Panc1 (cell line): Measurements from ENCODE around the gene GPHA2. TPM values are rescaled to one million over a fixed set of nuclear protein-coding genes. Genes with fewer than 3 reads are reported as not detected.

Experiments used
- ATAC-seq: fragments of 200-7000 bp; cut with Tn5 transposase; 2 replicates; pipeline ENCODE4 v1.9.1; 2020; ENCODE audit warnings: mild to moderate bottlenecking, moderate library complexity
- BruUV-seq: library from RNA; stranded (reverse); fragments of 400-500 nt; replicated peaks from 2 replicates; lab custom pipeline; 2021; lab: Mats Ljungman, UMichigan
- CTCF ChIA-PET: fragments of 300-600 bp; sonication (Branson Sonifier 250); formaldehyde crosslinking; loops from one replicate; lab custom pipeline; 2022; ENCODE audit warnings: antibody characterized with exemption; lab: Charles Lee
- POLR2A ChIA-PET: fragments of 300-600 bp; sonication (Branson Sonifier 250); formaldehyde crosslinking; loops from one replicate; lab custom pipeline; 2022; ENCODE audit warnings: antibody characterized with exemption; lab: Charles Lee
- DNase-seq: peaks from one replicate; pipeline ENCODE4 v3.0.0-alpha.2; 2010; ENCODE audit warnings: low read depth, low spot score
- H3K27ac ChIP-seq: 2 replicates; pipeline ENCODE4 v1.5.1; 2011; ENCODE audit warnings: mild to moderate bottlenecking, low read length, inconsistent platforms
- H3K27me3 ChIP-seq: fragments of 200-500 bp; sonication (Bioruptor generic); 2 replicates; pipeline ENCODE4 v1.6.0; 2014; ENCODE audit warnings: low read length, inconsistent platforms; ENCODE audit not compliant: control insufficient read depth, insufficient read depth
- H3K36me3 ChIP-seq: fragments of 200-500 bp; sonication (Bioruptor generic); 2 replicates; pipeline ENCODE4 v1.5.1; 2014; ENCODE audit warnings: inconsistent platforms, mild to moderate bottlenecking, low read length, moderate library complexity; ENCODE audit not compliant: control insufficient read depth, insufficient read depth
- H3K4me1 ChIP-seq: 2 replicates; pipeline ENCODE4 v1.5.1; 2011; ENCODE audit warnings: inconsistent platforms, mild to moderate bottlenecking, low read length, moderate library complexity; ENCODE audit not compliant: control insufficient read depth, insufficient read depth
- H3K4me3 ChIP-seq, 2 experiments: 2 replicates each; pipeline ENCODE4 v1.5.1; 2011 to 2012; ENCODE audit warnings: low read depth in 2 of 2, low read length in 2 of 2, mild to moderate bottlenecking in 2 of 2, inconsistent platforms in 1 of 2, moderate library complexity in 1 of 2
- H3K9me3 ChIP-seq: fragments of 200-500 bp; sonication (Bioruptor generic); 2 replicates; pipeline ENCODE4 v1.5.1; 2014; ENCODE audit warnings: low read depth, mild to moderate bottlenecking, inconsistent platforms, low read length, moderate library complexity; ENCODE audit not compliant: control insufficient read depth, insufficient read depth
- POLR2AphosphoS5 ChIP-seq: IDR thresholded peaks from 2 replicates; pipeline ENCODE4 v1.6.1; 2012; ENCODE audit warnings: mild to moderate bottlenecking, low read depth, low read length, moderate library complexity
- SIN3A ChIP-seq: IDR thresholded peaks from 2 replicates; pipeline ENCODE4 v1.6.1; 2012; ENCODE audit warnings: low read depth, mild to moderate bottlenecking, low read length, moderate library complexity, borderline replicate concordance; ENCODE audit not compliant: insufficient read depth
- TCF7L2 ChIP-seq: IDR thresholded peaks from 2 replicates; pipeline ENCODE4 v1.6.1; 2011; ENCODE audit warnings: mild to moderate bottlenecking, low read depth, low read length, inconsistent platforms
- in situ Hi-C: cut with HindIII; loops from 2 replicates; pipeline ENCODE4 v1.10.0; 2016; ENCODE audit warnings: low sequenced_read_pairs, low pct_unique_long_range_greater_than_20kb
- intact Hi-C: fragments of 100-400 bp; cut with micrococcal nuclease; formaldehyde crosslinking; loops from one replicate; pipeline ENCODE4 v1.10.0; 2022; ENCODE audit not compliant: unreplicated experiment
- total RNA-seq: library from RNA; stranded (reverse); gene quantifications from one replicate; pipeline ENCODE4 v1.2.1, GENCODE V29; 2021; ENCODE audit not compliant: unreplicated experiment
- TF ChIP-seq, protein P1 (sequence below): fragments of 450-650 bp; IDR thresholded peaks from 2 replicates; pipeline ENCODE4 v1.5.1; 2017; ENCODE audit warnings: mild to moderate bottlenecking
- TF ChIP-seq, protein P2 (sequence below), 2 experiments: IDR thresholded peaks; 2 replicates each; pipeline ENCODE4 v1.6.1; 2011 to 2012; ENCODE audit warnings: low read depth in 2 of 2, control low read depth in 1 of 2, low read length in 1 of 2, mild to moderate bottlenecking in 1 of 2, moderate library complexity in 1 of 2; ENCODE audit not compliant: insufficient read depth in 1 of 2

GPHA2 gene
- total RNA-seq, 1 experiment from 2014 or later, result not detected

DNA sequence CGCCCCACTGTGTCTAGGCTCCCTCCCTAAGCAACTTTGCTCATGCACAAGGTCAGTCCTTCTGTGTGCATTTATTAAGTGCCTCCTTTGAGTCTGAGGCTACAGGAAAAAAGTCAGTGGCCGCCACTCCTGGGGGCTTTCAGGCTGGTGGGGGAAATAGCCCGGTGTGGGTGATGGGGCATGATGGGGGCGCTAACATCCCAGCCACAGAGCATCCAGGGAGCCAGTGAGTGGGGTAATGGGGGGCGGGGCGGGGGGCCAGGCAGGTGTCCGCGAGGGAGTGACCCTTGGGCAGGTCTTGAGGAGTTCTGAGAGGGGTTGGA, 47.3 kb downstream of the GPHA2 start:
- no TSS peak for BruUV-seq
- H3K27me3 ChIP-seq, result no peaks in the 10 kb centered on the region
- CTCF ChIA-PET, result interaction anchor here (0.5 to 1.4 kb wide), 16 partner anchors 9 to 108 kb away, joined by 3 to 17 read pairs (median 4); partner anchors contain the start of genes ATG2A, BATF2 and EHD1
- no peak for TF ChIP-seq TCF7L2
- no peak for TF ChIP-seq POLR2AphosphoS5
- TF ChIP-seq SIN3A, result no peak
- TF ChIP-seq, protein P1, sequence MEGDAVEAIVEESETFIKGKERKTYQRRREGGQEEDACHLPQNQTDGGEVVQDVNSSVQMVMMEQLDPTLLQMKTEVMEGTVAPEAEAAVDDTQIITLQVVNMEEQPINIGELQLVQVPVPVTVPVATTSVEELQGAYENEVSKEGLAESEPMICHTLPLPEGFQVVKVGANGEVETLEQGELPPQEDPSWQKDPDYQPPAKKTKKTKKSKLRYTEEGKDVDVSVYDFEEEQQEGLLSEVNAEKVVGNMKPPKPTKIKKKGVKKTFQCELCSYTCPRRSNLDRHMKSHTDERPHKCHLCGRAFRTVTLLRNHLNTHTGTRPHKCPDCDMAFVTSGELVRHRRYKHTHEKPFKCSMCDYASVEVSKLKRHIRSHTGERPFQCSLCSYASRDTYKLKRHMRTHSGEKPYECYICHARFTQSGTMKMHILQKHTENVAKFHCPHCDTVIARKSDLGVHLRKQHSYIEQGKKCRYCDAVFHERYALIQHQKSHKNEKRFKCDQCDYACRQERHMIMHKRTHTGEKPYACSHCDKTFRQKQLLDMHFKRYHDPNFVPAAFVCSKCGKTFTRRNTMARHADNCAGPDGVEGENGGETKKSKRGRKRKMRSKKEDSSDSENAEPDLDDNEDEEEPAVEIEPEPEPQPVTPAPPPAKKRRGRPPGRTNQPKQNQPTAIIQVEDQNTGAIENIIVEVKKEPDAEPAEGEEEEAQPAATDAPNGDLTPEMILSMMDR, result no peak
- TF ChIP-seq, protein P2, sequence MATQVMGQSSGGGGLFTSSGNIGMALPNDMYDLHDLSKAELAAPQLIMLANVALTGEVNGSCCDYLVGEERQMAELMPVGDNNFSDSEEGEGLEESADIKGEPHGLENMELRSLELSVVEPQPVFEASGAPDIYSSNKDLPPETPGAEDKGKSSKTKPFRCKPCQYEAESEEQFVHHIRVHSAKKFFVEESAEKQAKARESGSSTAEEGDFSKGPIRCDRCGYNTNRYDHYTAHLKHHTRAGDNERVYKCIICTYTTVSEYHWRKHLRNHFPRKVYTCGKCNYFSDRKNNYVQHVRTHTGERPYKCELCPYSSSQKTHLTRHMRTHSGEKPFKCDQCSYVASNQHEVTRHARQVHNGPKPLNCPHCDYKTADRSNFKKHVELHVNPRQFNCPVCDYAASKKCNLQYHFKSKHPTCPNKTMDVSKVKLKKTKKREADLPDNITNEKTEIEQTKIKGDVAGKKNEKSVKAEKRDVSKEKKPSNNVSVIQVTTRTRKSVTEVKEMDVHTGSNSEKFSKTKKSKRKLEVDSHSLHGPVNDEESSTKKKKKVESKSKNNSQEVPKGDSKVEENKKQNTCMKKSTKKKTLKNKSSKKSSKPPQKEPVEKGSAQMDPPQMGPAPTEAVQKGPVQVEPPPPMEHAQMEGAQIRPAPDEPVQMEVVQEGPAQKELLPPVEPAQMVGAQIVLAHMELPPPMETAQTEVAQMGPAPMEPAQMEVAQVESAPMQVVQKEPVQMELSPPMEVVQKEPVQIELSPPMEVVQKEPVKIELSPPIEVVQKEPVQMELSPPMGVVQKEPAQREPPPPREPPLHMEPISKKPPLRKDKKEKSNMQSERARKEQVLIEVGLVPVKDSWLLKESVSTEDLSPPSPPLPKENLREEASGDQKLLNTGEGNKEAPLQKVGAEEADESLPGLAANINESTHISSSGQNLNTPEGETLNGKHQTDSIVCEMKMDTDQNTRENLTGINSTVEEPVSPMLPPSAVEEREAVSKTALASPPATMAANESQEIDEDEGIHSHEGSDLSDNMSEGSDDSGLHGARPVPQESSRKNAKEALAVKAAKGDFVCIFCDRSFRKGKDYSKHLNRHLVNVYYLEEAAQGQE (IDR thresholded peaks at IDR 0.05; ENCODE audit: insufficient read depth in 1 of 2, low read depth in 2 of 2, low read length in 1 of 2), result no peak
- ATAC-seq (no peak), DNase-seq (no peak)
- POLR2A ChIA-PET, result interaction anchor here (1.4 kb wide), 1 partner anchor 18 kb away, joined by 3 read pairs; no protein-coding TSS in a partner anchor
- peak overlapping the region; percentile 37 to 56 for H3K4me3 ChIP-seq
- no peaks in the 10 kb centered on the region for H3K36me3 ChIP-seq
- intact Hi-C loops, result no loop called here
- in situ Hi-C loops, result no loop called here
- H3K4me1 ChIP-seq, result peaks cover 19% of the 10 kb centered on the region
- no peaks in the 10 kb centered on the region for H3K9me3 ChIP-seq
- H3K27ac ChIP-seq, result peak overlapping the region; percentile 85

DNA sequence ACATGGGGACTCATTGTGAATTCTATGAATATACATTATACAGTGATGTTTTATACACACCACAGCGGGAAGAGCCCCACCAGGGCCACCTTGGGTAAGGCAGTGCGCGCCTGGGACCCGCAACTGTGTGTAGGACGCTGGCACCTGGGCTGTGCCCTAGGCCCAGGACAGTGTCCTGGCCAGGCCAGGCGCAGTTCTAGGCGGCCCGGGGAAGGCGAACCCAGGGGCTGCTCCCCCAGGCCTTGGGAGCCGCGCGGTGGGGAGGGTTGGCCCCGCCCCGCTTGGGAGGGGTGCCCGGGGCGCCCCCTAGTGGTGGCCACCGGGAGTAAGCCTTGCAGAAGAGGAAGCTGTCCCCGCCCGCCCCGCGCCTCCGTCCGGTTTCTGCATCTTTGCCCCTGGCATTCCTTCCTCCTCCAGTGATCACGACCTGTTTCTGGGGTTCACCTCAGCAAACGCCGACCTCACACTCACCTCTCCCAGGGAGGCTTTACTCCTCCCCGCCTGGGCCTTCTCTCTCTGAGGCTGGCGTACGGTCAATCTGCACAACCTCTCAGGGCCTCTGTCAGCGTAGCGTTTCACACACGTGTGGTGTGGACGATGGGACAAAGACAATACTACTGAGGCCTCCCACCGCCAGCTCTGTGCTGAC, 47.8 kb downstream of the GPHA2 start:
- no peaks in the 10 kb centered on the region for H3K36me3 ChIP-seq
- POLR2A ChIA-PET, result interaction anchor here (1.4 kb wide), 1 partner anchor 19 kb away, joined by 3 read pairs; no protein-coding TSS in a partner anchor
- TF ChIP-seq POLR2AphosphoS5, result peak; percentile 50
- TF ChIP-seq SIN3A, result no peak
- TF ChIP-seq TCF7L2, result no peak
- TF ChIP-seq, protein P1, result peak; percentile 100
- TF ChIP-seq, protein P2 (IDR thresholded peaks at IDR 0.05; ENCODE audit: insufficient read depth in 1 of 2, low read depth in 2 of 2, low read length in 1 of 2), result 0 out of 4 replicates have a peak, but pooled peaks of 1 of the 2 experiments have one; percentile 48
- BruUV-seq, result no TSS peak
- ATAC-seq (peak; percentile 92), DNase-seq (no peak)
- peaks cover 19% of the 10 kb centered on the region for H3K4me1 ChIP-seq
- peak overlapping the region; percentile 85 for H3K27ac ChIP-seq
- H3K4me3 ChIP-seq, result peak overlapping the region; percentile 37 to 56
- in situ Hi-C loops, result no loop called here
- H3K9me3 ChIP-seq, result no peaks in the 10 kb centered on the region
- no peaks in the 10 kb centered on the region for H3K27me3 ChIP-seq
- CTCF ChIA-PET, result interaction anchor here (0.5 to 1.4 kb wide), 16 partner anchors 9 to 108 kb away, joined by 3 to 17 read pairs (median 4); partner anchors contain the start of genes ATG2A, BATF2 and EHD1
- intact Hi-C loops, result no loop called here
